ENCODE measurements around the gene SOX14.

Gene SOX14

GRCh38 chr3:137768361-137769321 is 4.5 kb downstream of the SOX14 start:
- no peak for DNase-seq

GRCh38 chr3:137769322-137770065 is 5.4 kb downstream of the SOX14 start:
- no peak for DNase-seq

GRCh38 chr3:137770066-137770834 is 6.1 kb downstream of the SOX14 start:
- DNase-seq, result no peak

- peak; percentile 61 for DNase-seq
Measured at GRCh38 chr3:137770835-137771399, 6.8 kb downstream of the SOX14 start.

GRCh38 chr3:137771401-137772213 is 7.5 kb downstream of the SOX14 start:
- DNase-seq, result no peak

- DNase-seq, result no peak
Measured at GRCh38 chr3:137772214-137772955, 8.3 kb downstream of the SOX14 start.

- DNase-seq, result no peak
Measured at GRCh38 chr3:137778941-137779340, 14.8 kb downstream of the SOX14 start.

- DNase-seq, result no peak
Measured at GRCh38 chr3:137787529-137787928, 23.4 kb downstream of the SOX14 start.

GRCh38 chr3:137789236-137789635 is 25.1 kb downstream of the SOX14 start:
- DNase-seq, result no peak

- DNase-seq, result peak; percentile 37
Measured at GRCh38 chr3:137792626-137793271, 28.6 kb downstream of the SOX14 start.

- DNase-seq, result no peak
Measured at GRCh38 chr3:137796993-137797392, 32.9 kb downstream of the SOX14 start.

- DNase-seq, result no peak
Measured at GRCh38 chr3:137803215-137803614, 39.1 kb downstream of the SOX14 start.

GRCh38 chr3:137807998-137808397 is 43.9 kb downstream of the SOX14 start:
- DNase-seq, result no peak

GRCh38 chr3:137809509-137809908 is 45.4 kb downstream of the SOX14 start:
- DNase-seq, result no peak

GRCh38 chr3:137812023-137812422 is 47.9 kb downstream of the SOX14 start:
- DNase-seq, result no peak

- DNase-seq, result no peak
Measured at GRCh38 chr3:137815251-137815650, 51.1 kb downstream of the SOX14 start.

Data from NCI-H524 treated with DMSO at 0.1 percent for 48 hours (cell line).